Measurements from ENCODE around the gene CELSR1. TPM values are rescaled to one million over a fixed set of nuclear protein-coding genes. Genes with fewer than 3 reads are reported as not detected.

The CELSR1 gene
- total RNA-seq, 1 experiment from 2014 or later, result 30.7 TPM

DNA sequence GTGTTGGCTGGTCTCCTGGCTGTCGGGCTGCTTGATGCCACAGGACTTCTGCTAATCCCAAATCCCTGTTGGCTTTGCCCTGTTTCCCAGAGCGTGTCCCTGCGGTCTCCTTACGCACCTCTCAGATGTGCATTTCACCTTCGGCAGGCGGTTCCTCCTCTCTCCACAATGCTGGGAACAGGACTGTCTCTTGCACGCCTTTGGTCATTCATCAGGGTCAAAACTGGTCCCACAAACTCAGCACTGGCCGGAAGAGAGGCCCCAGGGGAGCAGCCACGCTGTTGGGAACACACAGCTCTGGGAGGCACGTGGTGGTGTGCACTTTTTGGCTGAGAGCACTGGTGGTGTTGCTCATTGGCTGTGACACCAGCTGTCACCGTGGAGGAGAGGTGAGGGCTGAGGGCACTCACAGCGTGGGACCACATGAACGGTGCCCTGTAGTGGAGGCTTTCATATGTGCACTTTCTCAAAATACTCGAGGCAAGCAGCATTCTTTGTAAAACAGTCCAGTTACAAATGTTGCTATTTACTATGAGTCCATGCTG is 217.2 kb downstream of the CELSR1 start:
- POLR2A ChIA-PET, result no interaction called here
- no TSS peak for BruUV-seq (replicated peaks)
- H3K4me3 ChIP-seq (ENCODE audit: low read depth in 2 of 2, low read length in 2 of 2), result no peak overlapping the region
- TF ChIP-seq TCF7L2 (IDR thresholded peaks at IDR 0.05; ENCODE audit: low read depth, low read length) (no peak), SIN3A (IDR thresholded peaks at IDR 0.05; ENCODE audit: borderline replicate concordance, insufficient read depth, low read depth, low read length) (no peak), REST (IDR thresholded peaks at IDR 0.05; ENCODE audit: insufficient read depth in 1 of 2, low read depth in 2 of 2, low read length in 1 of 2) (no peak), CTCF (IDR thresholded peaks at IDR 0.05) (no peak), POLR2AphosphoS5 (IDR thresholded peaks at IDR 0.05; ENCODE audit: low read depth, low read length) (no peak)
- no peak overlapping the region for H3K27ac ChIP-seq (ENCODE audit: low read length)
- no peaks in the 10 kb centered on the region for H3K27me3 ChIP-seq (ENCODE audit: control insufficient read depth, insufficient read depth, low read length)
- no peaks in the 10 kb centered on the region for H3K9me3 ChIP-seq (ENCODE audit: control insufficient read depth, insufficient read depth, low read depth, low read length)
- CTCF ChIA-PET, result no interaction called here
- DNase-seq (ENCODE audit: low read depth, low spot score) (no peak), ATAC-seq (no peak)
- intact Hi-C loops (cut with micrococcal nuclease; ENCODE audit: unreplicated experiment) (no loop called here), in situ Hi-C loops (cut with HindIII; ENCODE audit: low pct_unique_long_range_greater_than_20kb, low sequenced_read_pairs) (loop anchor here (25.0 kb wide), 1 partner anchor 308 kb away; no protein-coding TSS in a partner anchor)
- H3K36me3 ChIP-seq (ENCODE audit: control insufficient read depth, insufficient read depth, low read length), result peaks cover 4% of the 10 kb centered on the region; the same call in 1 of the 2 replicates
- no peaks in the 10 kb centered on the region for H3K4me1 ChIP-seq (ENCODE audit: control insufficient read depth, insufficient read depth, low read length)

GRCh38 chr22:46319319-46319718 is 218.1 kb downstream of the CELSR1 start:
- Histone ChIP-seq H3K27ac (ENCODE audit: low read length) (no peak overlapping the region), H3K9me3 (ENCODE audit: control insufficient read depth, insufficient read depth, low read depth, low read length) (no peaks in the 10 kb centered on the region), H3K4me3 (ENCODE audit: low read depth in 2 of 2, low read length in 2 of 2) (no peak overlapping the region), H3K4me1 (ENCODE audit: control insufficient read depth, insufficient read depth, low read length) (no peaks in the 10 kb centered on the region), H3K27me3 (ENCODE audit: control insufficient read depth, insufficient read depth, low read length) (no peaks in the 10 kb centered on the region), H3K36me3 (ENCODE audit: control insufficient read depth, insufficient read depth, low read length) (peaks cover 4% of the 10 kb centered on the region; the same call in 1 of the 2 replicates)
- ATAC-seq, result no peak
- no peak for DNase-seq (ENCODE audit: low read depth, low spot score)
- CTCF ChIA-PET, result no interaction called here
- in situ Hi-C loops (cut with HindIII; ENCODE audit: low pct_unique_long_range_greater_than_20kb, low sequenced_read_pairs) (loop anchor here (25.0 kb wide), 1 partner anchor 307 kb away; no protein-coding TSS in a partner anchor), intact Hi-C loops (cut with micrococcal nuclease; ENCODE audit: unreplicated experiment) (no loop called here)
- POLR2A ChIA-PET, result no interaction called here
- no peak for TF ChIP-seq TCF7L2 (IDR thresholded peaks at IDR 0.05; ENCODE audit: low read depth, low read length)
- TF ChIP-seq POLR2AphosphoS5 (IDR thresholded peaks at IDR 0.05; ENCODE audit: low read depth, low read length), result no peak
- TF ChIP-seq SIN3A (IDR thresholded peaks at IDR 0.05; ENCODE audit: borderline replicate concordance, insufficient read depth, low read depth, low read length), result no peak
- no peak for TF ChIP-seq CTCF (IDR thresholded peaks at IDR 0.05)
- no peak for TF ChIP-seq REST (IDR thresholded peaks at IDR 0.05; ENCODE audit: insufficient read depth in 1 of 2, low read depth in 2 of 2, low read length in 1 of 2)
- BruUV-seq (replicated peaks), result no TSS peak
